NCI-H187 (cell line): ENCODE results near the gene EVI5L.
A peak's percentile ranks its signal among the peaks of the same experiment; 100 is the strongest.
"Not testable (repeated sequence)": the region's sequence is repeated elsewhere in the genome, so short reads cannot be mapped to it uniquely, and the experiment has no call there.

Experiments used
- DNase-seq, 2 experiments: peaks; one replicate each; lab custom pipeline; 2025; lab: John Stamatoyannopoulos, UW

The EVI5L gene

GRCh38 chr19:7872306-7873204, 42.5 kb downstream of the EVI5L start:
- DNase-seq, result no peak

- DNase-seq, result no peak
Measured at GRCh38 chr19:7873304-7874075, 43.5 kb downstream of the EVI5L start.

GRCh38 chr19:7874076-7874896, 44.3 kb downstream of the EVI5L start, which contains the start of gene PRR36:
PRR36 (minus strand) TSS chr19:7874390; CDS start chr19:7873689, 701 bp downstream.
- DNase-seq, result peak; percentile 63 to 67

DNA sequence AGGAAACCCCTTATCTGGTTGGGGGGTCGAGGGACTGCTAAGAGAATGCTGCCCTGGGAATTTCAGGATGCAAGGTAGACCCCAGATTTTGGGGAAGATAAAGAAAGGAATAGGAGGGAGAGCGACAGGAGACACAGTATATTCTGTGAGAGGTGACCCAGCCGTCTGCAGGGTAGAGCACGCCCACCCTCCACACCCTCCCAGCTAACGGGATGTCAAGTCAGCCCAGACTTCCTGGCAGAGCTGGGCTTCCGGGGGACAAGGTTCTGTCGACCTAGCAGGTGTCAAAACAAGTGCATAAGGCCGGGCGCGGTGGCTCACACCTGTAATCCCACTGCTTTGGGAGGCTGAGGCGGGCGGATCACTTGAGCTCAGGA, 44.9 kb downstream of the EVI5L start:
- no peak for DNase-seq

DNA sequence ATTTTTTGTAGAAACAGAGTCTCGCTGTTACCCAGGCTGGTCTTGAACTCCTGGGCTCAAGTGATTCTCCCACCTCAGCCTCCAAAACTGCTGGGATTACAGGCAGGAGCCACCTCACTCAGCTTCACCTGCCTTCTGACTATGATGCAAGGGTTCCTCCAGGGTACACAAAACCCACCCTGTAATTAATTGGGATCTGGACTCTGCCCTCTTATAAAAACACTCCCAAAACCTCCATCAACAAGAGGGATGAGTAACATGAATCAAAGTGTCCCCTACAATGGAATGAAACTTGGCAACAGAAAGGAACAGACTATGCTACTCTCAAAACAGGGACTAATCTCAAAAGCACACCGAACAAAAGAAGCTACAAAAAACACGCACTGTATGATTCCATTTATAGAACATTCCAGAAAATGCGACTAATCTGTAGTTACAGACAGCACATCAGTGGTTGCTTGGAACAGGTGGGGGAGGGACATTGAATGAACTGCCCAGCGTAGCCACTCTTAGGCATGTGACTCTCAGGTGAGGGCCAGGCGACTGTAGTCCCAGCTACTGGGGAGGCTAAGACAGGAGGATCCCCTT, 47.3 kb downstream of the EVI5L start:
- no peak for DNase-seq

DNA sequence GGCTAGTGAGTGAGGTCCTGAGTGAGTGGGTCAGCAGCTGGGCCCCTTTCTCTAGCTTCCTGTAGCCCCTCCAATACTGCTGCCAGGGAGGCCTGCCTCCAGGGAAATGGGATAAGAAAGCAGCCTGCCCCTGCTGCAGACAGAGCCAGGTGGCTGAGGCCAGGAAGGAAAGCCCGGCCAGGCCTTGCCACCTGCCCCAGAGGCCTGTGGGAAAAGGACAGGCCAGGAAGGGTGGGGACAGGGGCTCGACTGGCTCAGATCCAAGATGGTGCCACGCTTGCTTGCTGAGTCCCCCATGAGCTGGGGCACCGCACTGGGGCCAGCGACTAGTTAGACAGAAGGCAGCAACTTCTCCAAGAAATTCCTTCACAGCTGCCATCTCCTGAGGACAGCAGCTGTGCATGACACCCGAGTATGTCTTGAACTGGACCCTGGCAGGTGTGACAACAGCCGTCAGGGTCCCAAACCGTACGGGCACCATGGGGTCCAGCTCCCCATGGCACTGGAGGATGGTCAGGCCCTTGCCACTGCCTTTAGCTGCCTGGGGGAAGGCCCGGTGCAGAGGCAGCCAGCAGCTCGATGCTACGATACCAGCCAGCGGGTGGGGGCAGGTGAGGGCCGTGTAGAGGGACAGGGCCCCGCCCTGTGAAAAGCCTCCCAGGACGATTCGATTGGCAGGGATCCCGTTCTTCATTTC, 49.2 kb downstream of the EVI5L start:
- no peak for DNase-seq

DNA sequence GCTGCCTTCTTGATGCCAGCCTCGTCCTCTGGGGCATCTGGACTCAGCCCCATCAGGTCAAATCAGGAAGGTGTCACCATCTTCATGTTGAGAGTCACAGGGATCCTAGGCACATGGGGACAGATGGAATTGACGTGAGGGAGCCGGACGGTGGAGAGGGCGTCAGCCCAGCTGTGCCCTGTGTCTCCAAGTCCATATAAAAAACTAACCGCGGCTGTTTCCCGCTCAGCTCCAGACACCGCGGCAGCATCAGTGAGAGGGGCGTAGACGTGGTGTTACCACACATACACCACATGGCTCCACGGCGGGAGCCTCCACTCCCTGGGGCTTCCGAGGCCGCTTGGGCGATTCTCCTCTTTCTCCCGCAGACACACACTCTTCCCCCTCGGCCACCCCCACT, 49.8 kb downstream of the EVI5L start:
- no peak for DNase-seq

- no peak for DNase-seq
Measured at GRCh38 chr19:7881910-7882309, 51.9 kb downstream of the EVI5L start.

DNA sequence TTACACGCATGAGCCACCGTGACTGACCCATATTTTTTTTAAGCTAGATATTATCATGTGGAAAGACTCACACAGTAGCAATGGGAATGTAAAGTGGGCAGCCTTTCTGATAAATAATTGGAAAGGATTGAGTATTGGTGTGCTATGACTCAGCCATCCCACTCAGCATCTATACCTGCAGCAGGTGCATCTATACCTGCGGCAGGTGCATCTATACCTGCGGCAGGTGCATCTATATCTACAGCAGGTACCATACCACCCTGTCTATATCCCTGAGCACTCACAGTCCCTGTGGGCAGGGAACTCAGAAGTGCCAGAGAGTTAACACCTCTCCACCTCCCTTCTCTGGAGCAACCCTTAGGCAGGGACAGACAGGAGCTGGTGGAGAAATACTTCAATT, 53.1 kb downstream of the EVI5L start:
- no peak for DNase-seq

- no peak for DNase-seq
Measured at GRCh38 chr19:7883796-7884570, 54.0 kb downstream of the EVI5L start.

- DNase-seq, result no peak
Measured at GRCh38 chr19:7885818-7886217, 55.8 kb downstream of the EVI5L start.

- no peak for DNase-seq
Measured at GRCh38 chr19:7887408-7888144, 57.6 kb downstream of the EVI5L start.

DNA sequence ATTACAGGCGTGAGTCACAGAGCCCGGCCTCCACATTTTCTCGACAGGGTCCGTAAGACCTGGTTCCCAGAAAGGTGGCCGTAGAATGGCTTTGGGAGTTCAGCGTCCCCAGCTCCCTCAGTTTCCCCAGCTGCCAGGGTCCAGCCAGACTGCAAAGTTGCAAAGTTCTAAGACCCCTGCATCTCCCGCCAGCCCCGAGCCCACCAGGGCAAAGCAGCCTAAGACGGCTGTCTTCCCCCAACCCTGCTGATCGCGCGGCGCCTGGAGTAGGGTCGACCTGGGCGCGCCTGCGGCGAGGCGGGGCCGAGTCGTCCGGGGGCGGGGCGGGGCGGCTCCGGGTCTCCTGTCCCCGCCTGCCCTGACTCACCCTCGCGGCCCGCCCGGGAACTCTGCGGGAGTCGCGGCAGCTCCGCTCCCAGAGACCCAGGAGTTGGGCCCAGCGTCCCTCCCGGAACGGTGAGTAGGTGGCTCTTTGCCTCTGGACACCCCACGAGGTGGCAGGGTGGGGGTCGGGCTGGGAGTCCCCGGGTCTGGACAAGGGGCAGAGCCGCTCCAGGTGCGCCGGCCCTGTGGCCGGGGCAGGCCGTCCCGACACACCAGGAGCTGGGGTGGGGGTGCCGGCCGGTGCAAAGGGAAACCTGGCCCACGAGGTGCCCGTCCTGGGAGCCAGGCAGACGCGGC, 58.3 kb downstream of the EVI5L start, which contains the start of gene LRRC8E:
LRRC8E (plus strand) TSS at position 366 of the 681 bp plus-strand sequence. CDS start 7,094 bp downstream, outside the sequence.
- no peak for DNase-seq

- no peak for DNase-seq
Measured at GRCh38 chr19:7888826-7889217, 58.8 kb downstream of the EVI5L start.

GRCh38 chr19:7893362-7894101, 63.5 kb downstream of the EVI5L start:
- not testable (repeated sequence) for DNase-seq

- DNase-seq, result no peak
Measured at GRCh38 chr19:7894612-7895309, 64.7 kb downstream of the EVI5L start.

DNA sequence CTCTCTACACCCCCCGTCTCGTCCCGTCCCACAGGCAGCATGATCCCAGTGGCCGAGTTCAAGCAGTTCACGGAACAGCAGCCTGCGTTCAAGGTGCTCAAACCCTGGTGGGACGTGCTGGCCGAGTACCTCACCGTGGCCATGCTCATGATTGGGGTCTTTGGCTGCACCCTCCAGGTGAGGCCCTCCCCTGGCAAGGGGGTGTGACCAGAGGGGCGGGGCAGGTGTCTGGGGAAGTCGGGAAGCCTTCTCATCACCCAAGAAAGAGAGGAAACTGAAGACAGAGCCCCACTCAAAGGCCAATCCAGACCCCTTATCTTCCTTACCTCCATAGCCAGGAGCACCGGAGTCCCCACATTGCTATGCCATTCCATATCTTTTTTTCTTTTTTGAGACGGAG, 65.5 kb downstream of the EVI5L start:
- no peak for DNase-seq

GRCh38 chr19:7897292-7897691, 67.3 kb downstream of the EVI5L start:
- no peak for DNase-seq
